Ectodermal cell (in vitro differentiated cells): ENCODE measurements around the gene GABRB2.

Experiments used
- H3K27ac ChIP-seq: 2 replicates; pipeline ENCODE4 v1.7.0; 2013; ENCODE audit warnings: mild to moderate bottlenecking, low read depth, low read length; ENCODE audit not compliant: insufficient read depth, poor library complexity, severe bottlenecking
- H3K27me3 ChIP-seq: 2 replicates; pipeline ENCODE4 v1.7.0; 2013; ENCODE audit warnings: mild to moderate bottlenecking, low read length; ENCODE audit not compliant: insufficient read depth, control insufficient read depth, poor library complexity, severe bottlenecking
- H3K36me3 ChIP-seq: one replicate; pipeline ENCODE4 v1.7.0; 2013; ENCODE audit warnings: low read length; ENCODE audit not compliant: control insufficient read depth, insufficient read depth
- H3K4me1 ChIP-seq: one replicate; pipeline ENCODE4 v1.7.0; 2013; ENCODE audit warnings: low read length; ENCODE audit not compliant: control insufficient read depth, insufficient read depth
- H3K4me3 ChIP-seq: 2 replicates; pipeline ENCODE4 v1.7.0; 2013; ENCODE audit warnings: low read depth, low read length, control low read depth; ENCODE audit not compliant: insufficient read depth
- H3K9me3 ChIP-seq: 2 replicates; pipeline ENCODE4 v1.7.0; 2013; ENCODE audit warnings: mild to moderate bottlenecking, low read length, moderate library complexity; ENCODE audit not compliant: control insufficient read depth
- WGBS, 2 experiments: methylation state at CpG; one replicate each; pipeline ENCODE4 v1.1.7; 2013; ENCODE audit warnings: missing lambda C conversion rate in 2 of 2; 5-methylcytosine and 5-hydroxymethylcytosine counted together

Gene GABRB2

GRCh38 chr5:161397448-161397847 lies 149.1 kb downstream of the GABRB2 start:
- WGBS, 2 experiments: 98 to 100% methylated on average over 1 to 3 of the region's 4 CpGs

GRCh38 chr5:161396171-161396570 lies 150.4 kb downstream of the GABRB2 start:
- WGBS, 2 experiments: 80 to 83% methylated on average over 2 to 3 of the region's 3 CpGs
- Histone ChIP-seq H3K4me1 (no peaks in the 10 kb centered on the region), H3K36me3 (no peaks in the 10 kb centered on the region)

More at GRCh38 chr5:161397448-161397847, 149.1 kb downstream of the GABRB2 start:
- H3K4me3 ChIP-seq: no peak overlapping the region
- no peaks in the 10 kb centered on the region for H3K36me3 ChIP-seq
- no peaks in the 10 kb centered on the region for H3K4me1 ChIP-seq
- no peaks in the 10 kb centered on the region for H3K9me3 ChIP-seq
- H3K27me3 ChIP-seq: no peaks in the 10 kb centered on the region
- no peak overlapping the region for H3K27ac ChIP-seq

GRCh38 chr5:161391724-161392123 lies 154.8 kb downstream of the GABRB2 start:
- Histone ChIP-seq H3K4me3 (no peak overlapping the region), H3K36me3 (no peaks in the 10 kb centered on the region), H3K27me3 (no peaks in the 10 kb centered on the region), H3K4me1 (no peaks in the 10 kb centered on the region), H3K27ac (no peak overlapping the region), H3K9me3 (no peaks in the 10 kb centered on the region)
- 100% methylated on average over 1 of the region's 1 CpG; no CpG with 5 or more reads in 1 of the 2 experiments for WGBS, 2 experiments

More at GRCh38 chr5:161396171-161396570, 150.4 kb downstream of the GABRB2 start:
- H3K9me3 ChIP-seq: no peaks in the 10 kb centered on the region
- no peaks in the 10 kb centered on the region for H3K27me3 ChIP-seq
- no peak overlapping the region for H3K27ac ChIP-seq
- no peak overlapping the region for H3K4me3 ChIP-seq

GRCh38 chr5:161391016-161391415 lies 155.5 kb downstream of the GABRB2 start:
- 88 to 100% methylated on average over 1 of the region's 1 CpG for WGBS, 2 experiments
- Histone ChIP-seq H3K4me1 (no peaks in the 10 kb centered on the region), H3K9me3 (no peaks in the 10 kb centered on the region), H3K4me3 (no peak overlapping the region), H3K36me3 (no peaks in the 10 kb centered on the region), H3K27me3 (no peaks in the 10 kb centered on the region), H3K27ac (no peak overlapping the region)

- no peaks in the 10 kb centered on the region for H3K36me3 ChIP-seq
- H3K27me3 ChIP-seq: no peaks in the 10 kb centered on the region
- H3K4me3 ChIP-seq: no peak overlapping the region
- no peak overlapping the region for H3K27ac ChIP-seq
- H3K9me3 ChIP-seq: no peaks in the 10 kb centered on the region
- 92 to 96% methylated on average over 2 of the region's 2 CpGs for WGBS, 2 experiments
- H3K4me1 ChIP-seq: no peaks in the 10 kb centered on the region
Measured at GRCh38 chr5:161387121-161387520, 159.4 kb downstream of the GABRB2 start.

- no peaks in the 10 kb centered on the region for H3K4me1 ChIP-seq
- no peaks in the 10 kb centered on the region for H3K9me3 ChIP-seq
- H3K36me3 ChIP-seq: no peaks in the 10 kb centered on the region
- WGBS, 2 experiments: 91 to 93% methylated on average over 4 of the region's 4 CpGs
- no peak overlapping the region for H3K27ac ChIP-seq
- H3K4me3 ChIP-seq: no peak overlapping the region
- no peaks in the 10 kb centered on the region for H3K27me3 ChIP-seq
Measured at GRCh38 chr5:161385027-161385426, 161.5 kb downstream of the GABRB2 start.

- H3K4me1 ChIP-seq: no peaks in the 10 kb centered on the region
- H3K4me3 ChIP-seq: no peak overlapping the region
- no peak overlapping the region for H3K27ac ChIP-seq
- H3K27me3 ChIP-seq: no peaks in the 10 kb centered on the region
- H3K9me3 ChIP-seq: no peaks in the 10 kb centered on the region
- H3K36me3 ChIP-seq: no peaks in the 10 kb centered on the region
- WGBS, 2 experiments: 93 to 98% methylated on average over 4 of the region's 5 CpGs
Measured at GRCh38 chr5:161382685-161383084, 163.8 kb downstream of the GABRB2 start.

GRCh38 chr5:161380486-161380885 lies 166.0 kb downstream of the GABRB2 start:
- Histone ChIP-seq H3K27ac (no peak overlapping the region), H3K36me3 (no peaks in the 10 kb centered on the region), H3K27me3 (no peaks in the 10 kb centered on the region), H3K9me3 (no peaks in the 10 kb centered on the region), H3K4me3 (no peak overlapping the region), H3K4me1 (no peaks in the 10 kb centered on the region)
- WGBS, 2 experiments: 69 to 88% methylated on average over 1 of the region's 1 CpG

- H3K4me1 ChIP-seq: no peaks in the 10 kb centered on the region
- no peaks in the 10 kb centered on the region for H3K27me3 ChIP-seq
- no peaks in the 10 kb centered on the region for H3K36me3 ChIP-seq
- H3K4me3 ChIP-seq: no peak overlapping the region
- WGBS, 2 experiments: 86 to 100% methylated on average over 1 of the region's 1 CpG
- H3K9me3 ChIP-seq: no peaks in the 10 kb centered on the region
- no peak overlapping the region for H3K27ac ChIP-seq
Measured at GRCh38 chr5:161378701-161379100, 167.8 kb downstream of the GABRB2 start.

- 93 to 95% methylated on average over 1 of the region's 1 CpG for WGBS, 2 experiments
- no peak overlapping the region for H3K27ac ChIP-seq
- H3K4me3 ChIP-seq: no peak overlapping the region
- H3K36me3 ChIP-seq: no peaks in the 10 kb centered on the region
- no peaks in the 10 kb centered on the region for H3K9me3 ChIP-seq
- H3K27me3 ChIP-seq: no peaks in the 10 kb centered on the region
- H3K4me1 ChIP-seq: peaks cover 8% of the 10 kb centered on the region
Measured at GRCh38 chr5:161376034-161376433, 170.5 kb downstream of the GABRB2 start.

- no peaks in the 10 kb centered on the region for H3K9me3 ChIP-seq
- H3K27ac ChIP-seq: no peak overlapping the region
- no peak overlapping the region for H3K4me3 ChIP-seq
- H3K4me1 ChIP-seq: peaks cover 19% of the 10 kb centered on the region
- no peaks in the 10 kb centered on the region for H3K27me3 ChIP-seq
- H3K36me3 ChIP-seq: no peaks in the 10 kb centered on the region
Measured at GRCh38 chr5:161373345-161373707, 173.2 kb downstream of the GABRB2 start.
